HL-60 (cell line): Measurements from ENCODE around the gene SORBS2.

Experiments
- DNase-seq, 2 experiments: peaks; one replicate each; pipeline ENCODE4 v3.0.0-alpha.2; 2010 to 2020; ENCODE audit warnings: low read depth in 1 of 2, low spot score in 1 of 2
- H3K27ac ChIP-seq: fragments of 250-450 bp; sonication (Bioruptor Pico); replicated peaks from 2 replicates; pipeline ENCODE4 v1.5.1; 2020; ENCODE audit warnings: mild to moderate bottlenecking, moderate library complexity
- H3K27me3 ChIP-seq: fragments of 250-450 bp; sonication (Bioruptor Pico); 2 replicates; pipeline ENCODE4 v1.5.1; 2021; ENCODE audit warnings: mild to moderate bottlenecking, moderate library complexity; ENCODE audit not compliant: insufficient read depth, poor library complexity, severe bottlenecking
- H3K4me3 ChIP-seq: replicated peaks from 2 replicates; pipeline ENCODE4 v1.5.1; 2011; ENCODE audit warnings: mild to moderate bottlenecking, control low read depth, low read length; ENCODE audit not compliant: insufficient read depth
- GABPA ChIP-seq: IDR thresholded peaks from 2 replicates; pipeline ENCODE4 v1.6.1; 2012; ENCODE audit warnings: low read depth
- POLR2AphosphoS5 ChIP-seq: IDR thresholded peaks from 2 replicates; pipeline ENCODE4 v1.6.1; 2012; ENCODE audit warnings: low read depth
- SPI1 ChIP-seq: IDR thresholded peaks from 2 replicates; pipeline ENCODE4 v1.6.1; 2012; ENCODE audit warnings: low read depth, mild to moderate bottlenecking, borderline replicate concordance
- TF ChIP-seq, protein P1 (sequence below): IDR thresholded peaks from one replicate; pipeline ENCODE4 v1.5.1; 2011; ENCODE audit warnings: low read length, control low read depth, inconsistent platforms; ENCODE audit not compliant: insufficient read depth
- TF ChIP-seq, protein P2 (sequence below): IDR thresholded peaks from 2 replicates; pipeline ENCODE4 v1.6.1; 2012; ENCODE audit warnings: low read depth; ENCODE audit not compliant: insufficient replicate concordance

SORBS2 gene

DNA sequence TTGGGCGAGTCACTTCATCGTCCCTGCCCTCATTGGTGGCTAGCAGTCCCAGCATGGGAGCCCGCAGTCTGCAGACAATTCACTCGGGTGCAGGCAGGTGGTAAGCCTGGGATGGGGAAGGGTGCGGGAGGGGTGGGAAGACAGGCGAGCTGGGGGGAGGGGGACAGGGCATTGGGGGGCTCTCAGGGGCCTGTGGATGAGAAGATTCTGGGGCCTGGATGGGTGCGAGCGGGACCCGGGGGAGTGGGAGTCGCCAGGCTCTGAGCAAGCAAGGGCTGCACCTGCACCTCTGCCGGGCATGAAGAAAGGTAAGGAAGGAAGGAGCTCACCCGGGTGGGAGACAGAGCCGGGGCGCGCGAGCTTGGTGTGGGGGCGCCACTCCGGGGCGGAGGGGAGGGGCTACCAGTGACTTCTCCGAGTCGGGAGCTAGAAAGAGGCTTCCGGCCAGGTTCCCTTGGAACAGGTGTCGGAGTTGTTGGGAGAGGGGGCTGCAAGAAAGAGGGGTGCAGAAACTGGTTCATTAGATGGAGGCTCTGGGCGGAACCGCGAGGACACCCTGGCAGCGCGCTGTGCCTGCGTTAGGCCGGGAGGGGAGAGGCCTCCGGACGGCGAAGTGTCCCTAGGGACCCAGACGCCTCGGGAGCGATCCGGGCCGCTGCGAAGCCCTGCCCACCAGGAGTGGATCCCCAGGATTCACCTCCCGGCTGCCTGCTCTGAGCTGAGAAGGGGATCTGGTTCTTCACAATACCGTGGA, 173.3 kb downstream of the SORBS2 start:
- H3K27ac ChIP-seq: no peak overlapping the region
- H3K27me3 ChIP-seq: peaks cover 22% of the 10 kb centered on the region
- H3K4me3 ChIP-seq: no peak overlapping the region
- TF ChIP-seq, protein P1, sequence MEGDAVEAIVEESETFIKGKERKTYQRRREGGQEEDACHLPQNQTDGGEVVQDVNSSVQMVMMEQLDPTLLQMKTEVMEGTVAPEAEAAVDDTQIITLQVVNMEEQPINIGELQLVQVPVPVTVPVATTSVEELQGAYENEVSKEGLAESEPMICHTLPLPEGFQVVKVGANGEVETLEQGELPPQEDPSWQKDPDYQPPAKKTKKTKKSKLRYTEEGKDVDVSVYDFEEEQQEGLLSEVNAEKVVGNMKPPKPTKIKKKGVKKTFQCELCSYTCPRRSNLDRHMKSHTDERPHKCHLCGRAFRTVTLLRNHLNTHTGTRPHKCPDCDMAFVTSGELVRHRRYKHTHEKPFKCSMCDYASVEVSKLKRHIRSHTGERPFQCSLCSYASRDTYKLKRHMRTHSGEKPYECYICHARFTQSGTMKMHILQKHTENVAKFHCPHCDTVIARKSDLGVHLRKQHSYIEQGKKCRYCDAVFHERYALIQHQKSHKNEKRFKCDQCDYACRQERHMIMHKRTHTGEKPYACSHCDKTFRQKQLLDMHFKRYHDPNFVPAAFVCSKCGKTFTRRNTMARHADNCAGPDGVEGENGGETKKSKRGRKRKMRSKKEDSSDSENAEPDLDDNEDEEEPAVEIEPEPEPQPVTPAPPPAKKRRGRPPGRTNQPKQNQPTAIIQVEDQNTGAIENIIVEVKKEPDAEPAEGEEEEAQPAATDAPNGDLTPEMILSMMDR: no peak
- TF ChIP-seq GABPA: no peak
- TF ChIP-seq, protein P2, sequence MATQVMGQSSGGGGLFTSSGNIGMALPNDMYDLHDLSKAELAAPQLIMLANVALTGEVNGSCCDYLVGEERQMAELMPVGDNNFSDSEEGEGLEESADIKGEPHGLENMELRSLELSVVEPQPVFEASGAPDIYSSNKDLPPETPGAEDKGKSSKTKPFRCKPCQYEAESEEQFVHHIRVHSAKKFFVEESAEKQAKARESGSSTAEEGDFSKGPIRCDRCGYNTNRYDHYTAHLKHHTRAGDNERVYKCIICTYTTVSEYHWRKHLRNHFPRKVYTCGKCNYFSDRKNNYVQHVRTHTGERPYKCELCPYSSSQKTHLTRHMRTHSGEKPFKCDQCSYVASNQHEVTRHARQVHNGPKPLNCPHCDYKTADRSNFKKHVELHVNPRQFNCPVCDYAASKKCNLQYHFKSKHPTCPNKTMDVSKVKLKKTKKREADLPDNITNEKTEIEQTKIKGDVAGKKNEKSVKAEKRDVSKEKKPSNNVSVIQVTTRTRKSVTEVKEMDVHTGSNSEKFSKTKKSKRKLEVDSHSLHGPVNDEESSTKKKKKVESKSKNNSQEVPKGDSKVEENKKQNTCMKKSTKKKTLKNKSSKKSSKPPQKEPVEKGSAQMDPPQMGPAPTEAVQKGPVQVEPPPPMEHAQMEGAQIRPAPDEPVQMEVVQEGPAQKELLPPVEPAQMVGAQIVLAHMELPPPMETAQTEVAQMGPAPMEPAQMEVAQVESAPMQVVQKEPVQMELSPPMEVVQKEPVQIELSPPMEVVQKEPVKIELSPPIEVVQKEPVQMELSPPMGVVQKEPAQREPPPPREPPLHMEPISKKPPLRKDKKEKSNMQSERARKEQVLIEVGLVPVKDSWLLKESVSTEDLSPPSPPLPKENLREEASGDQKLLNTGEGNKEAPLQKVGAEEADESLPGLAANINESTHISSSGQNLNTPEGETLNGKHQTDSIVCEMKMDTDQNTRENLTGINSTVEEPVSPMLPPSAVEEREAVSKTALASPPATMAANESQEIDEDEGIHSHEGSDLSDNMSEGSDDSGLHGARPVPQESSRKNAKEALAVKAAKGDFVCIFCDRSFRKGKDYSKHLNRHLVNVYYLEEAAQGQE: no peak
- no peak for TF ChIP-seq POLR2AphosphoS5
- DNase-seq: no peak

DNA sequence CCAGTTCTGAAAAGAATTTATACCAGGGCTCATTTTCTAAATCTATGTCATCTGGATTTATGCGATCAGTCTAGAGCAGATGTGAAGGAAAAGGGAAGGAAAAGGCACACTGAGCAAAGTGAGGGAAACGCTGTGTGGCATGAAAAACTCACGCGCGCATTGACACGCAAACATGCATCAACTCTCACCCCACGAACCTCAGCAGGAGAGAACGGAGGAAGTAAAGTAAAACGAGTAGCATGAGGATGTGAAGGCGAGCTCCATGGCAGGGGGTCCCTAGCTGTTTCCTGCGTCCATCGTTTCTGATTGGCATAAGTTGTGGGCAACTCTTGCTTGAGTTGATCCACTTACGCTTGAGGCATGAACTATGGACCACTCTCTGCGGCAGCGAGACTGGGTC, 173.9 kb downstream of the SORBS2 start:
- TF ChIP-seq GABPA: no peak
- TF ChIP-seq, protein P2: no peak
- TF ChIP-seq, protein P1: no peak
- no peak for TF ChIP-seq POLR2AphosphoS5
- TF ChIP-seq SPI1: no peak
- DNase-seq: no peak
- H3K4me3 ChIP-seq: no peak overlapping the region

DNA sequence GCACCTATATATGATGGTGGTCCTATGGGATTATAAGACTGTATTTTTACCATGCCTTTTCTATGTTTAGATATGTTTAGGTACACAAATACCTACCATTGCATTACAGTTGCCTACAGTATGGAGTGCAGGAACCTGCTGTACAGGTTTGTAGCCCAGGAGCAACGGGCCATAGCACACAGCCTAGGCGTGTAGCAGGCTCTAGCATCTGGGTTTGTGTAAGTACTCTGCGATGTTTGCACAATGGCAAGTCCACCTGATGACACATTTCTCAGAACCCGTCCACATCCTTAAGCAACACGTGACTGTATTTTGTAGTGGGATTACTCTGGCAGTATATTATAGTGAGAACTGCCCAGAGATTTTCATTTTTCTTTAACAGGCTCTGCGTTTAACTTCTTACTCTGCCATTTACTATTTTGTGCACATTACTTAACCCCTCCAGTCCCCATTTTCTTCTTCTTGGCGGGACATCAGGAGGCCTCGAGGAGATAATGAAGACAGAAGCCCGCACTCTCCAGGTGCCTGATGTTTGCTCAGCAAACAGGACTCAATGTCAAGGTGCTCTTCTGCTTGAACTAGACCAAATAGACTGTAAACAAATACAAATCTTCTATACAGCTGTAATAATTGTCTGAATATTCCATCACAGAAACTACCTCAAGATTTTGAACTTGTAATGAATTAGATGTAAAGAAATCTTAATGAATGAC, 174.7 kb downstream of the SORBS2 start:
- Histone ChIP-seq H3K27ac (no peak overlapping the region), H3K27me3 (peaks cover 22% of the 10 kb centered on the region), H3K4me3 (no peak overlapping the region)
- TF ChIP-seq, protein P1: no peak
- no peak for TF ChIP-seq SPI1
- TF ChIP-seq, protein P2: no peak
- no peak for TF ChIP-seq POLR2AphosphoS5
- no peak for TF ChIP-seq GABPA
- no peak for DNase-seq

More for the DNA sequence above, 173.9 kb downstream of the SORBS2 start:
- H3K27ac ChIP-seq: no peak overlapping the region
- peaks cover 22% of the 10 kb centered on the region for H3K27me3 ChIP-seq
